Psoas muscle (tissue), 8 donors: ENCODE data around the gene FHAD1. TPM values are rescaled to one million over a fixed set of nuclear protein-coding genes. Genes with fewer than 3 reads are reported as not detected.

Experiments
- ATAC-seq, 4 donors: fragments of 200-7000 bp; cut with Tn5 transposase; one replicate each; pipeline ENCODE4 v1.9.1; 2020; ENCODE audit warnings: moderate library complexity in 3 of 4, mild to moderate bottlenecking in 2 of 4
- DNase-seq, 2 donors: peaks; one replicate each; pipeline ENCODE4 v3.0.0-alpha.2; 2020
- H3K27ac ChIP-seq: fragments of 200-600 bp; one replicate; pipeline ENCODE4 v1.8.0; 2022
- H3K27me3 ChIP-seq, 3 donors: fragments of 200-600 bp in 1 of 3; one replicate each; pipeline versions ENCODE4 v1.6.1 to v1.8.0; 2013 to 2022; ENCODE audit warnings: low read length in 2 of 3, mild to moderate bottlenecking in 2 of 3, moderate library complexity in 1 of 3; ENCODE audit not compliant: insufficient read depth in 3 of 3
- H3K36me3 ChIP-seq, 2 donors: fragments of 200-600 bp in 1 of 2; one replicate each; pipeline versions ENCODE4 v1.6.1 to v1.8.0; 2013 to 2022; ENCODE audit warnings: low read depth in 1 of 2, mild to moderate bottlenecking in 1 of 2, moderate library complexity in 1 of 2; ENCODE audit not compliant: insufficient read depth in 1 of 2
- H3K4me1 ChIP-seq: fragments of 200-600 bp; one replicate; pipeline ENCODE4 v1.8.0; 2022
- H3K4me3 ChIP-seq: fragments of 200-600 bp; one replicate; pipeline ENCODE4 v1.8.0; 2022; ENCODE audit warnings: mild to moderate bottlenecking
- H3K9me3 ChIP-seq: fragments of 200-600 bp; one replicate; pipeline ENCODE4 v1.8.0; 2022
- WGBS, 3 donors: extraction: QIAGEN DNeasy Blood & Tissue Kit; methylation state at CpG; one replicate each; pipeline versions ENCODE4 v1.1.6 to v1.1.7; 2013; 5-methylcytosine and 5-hydroxymethylcytosine counted together
- intact Hi-C, 2 donors: fragments of 100-400 bp; cut with DNase I; formaldehyde crosslinking; loops; one replicate each; pipeline versions ENCODE4 v1.11.0 to v1.14.2; 2022
- polyA plus RNA-seq, 3 donors: library from polyadenylated mRNA; stranded (reverse); fragments of 200-250 nt; gene quantifications; one replicate each; pipeline ENCODE4 v1.2.3, GENCODE V29; 2013
- total RNA-seq, 4 donors: library from RNA; stranded (reverse); fragmentation: NEBNext Ultra II Directional in 2 of 4; extraction: Animal tissue kit (Norgen Biotek cat#: 25700) in 2 of 4; gene quantifications; one replicate each; pipeline versions ENCODE4 v1.2.1 to v1.2.4, GENCODE V29; 2021 to 2023
- TF ChIP-seq, protein P1 (sequence below): fragments of 200-600 bp; IDR thresholded peaks from one replicate; pipeline ENCODE4 v1.8.0; 2022; ENCODE audit warnings: antibody characterized with exemption
- donor health status: healthy with polysubstance abuse.
- donor health status: DM: no; HTN: no; CAD: no; lungs with moderate emphysema.
- donor health status: Bipolar disorder and iron deficiency.
- donor health status: healthy.
- donor health status: DM: yes; HTN: yes; CAD: no.
- donor health status: DM: no; HTN: no; CAD: no.
- donor health status: DM: no; HTN: no; CAD: no.
- donor health status: DM: yes; HTN: yes; CAD: no.

FHAD1 gene
- total and polyA plus RNA-seq, 7 donors = 0.03 to 0.24 (median 0.06) TPM; not detected in 4

DNA sequence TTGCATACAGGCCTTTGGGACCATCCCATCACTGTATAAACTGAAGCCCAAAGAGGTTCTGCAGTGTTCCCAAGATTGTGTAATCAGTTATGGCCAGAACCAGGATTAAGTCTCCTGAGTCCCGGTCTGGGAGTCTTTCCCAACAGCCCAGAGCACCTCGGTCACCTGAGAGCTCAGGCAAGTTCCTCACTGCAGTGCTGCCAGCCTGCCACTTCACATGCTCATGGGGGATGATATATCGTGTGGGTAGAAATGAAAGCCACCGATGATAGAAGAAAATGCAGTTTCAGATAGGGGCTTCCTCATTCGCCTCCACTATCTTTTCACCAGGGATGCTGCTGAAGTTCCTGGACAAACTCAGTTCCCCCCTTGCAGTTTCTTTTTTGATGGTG lies 30.4 kb downstream of the FHAD1 start:
- WGBS, 3 donors = 77 to 88% (median 84%) methylated on average over 5 of the region's 5 CpGs
- intact Hi-C loops = loop anchor here in 1 of 2 donors (10.0 kb wide), 1 partner anchor 153 kb away; no protein-coding TSS in a partner anchor
- TF ChIP-seq, protein P1, sequence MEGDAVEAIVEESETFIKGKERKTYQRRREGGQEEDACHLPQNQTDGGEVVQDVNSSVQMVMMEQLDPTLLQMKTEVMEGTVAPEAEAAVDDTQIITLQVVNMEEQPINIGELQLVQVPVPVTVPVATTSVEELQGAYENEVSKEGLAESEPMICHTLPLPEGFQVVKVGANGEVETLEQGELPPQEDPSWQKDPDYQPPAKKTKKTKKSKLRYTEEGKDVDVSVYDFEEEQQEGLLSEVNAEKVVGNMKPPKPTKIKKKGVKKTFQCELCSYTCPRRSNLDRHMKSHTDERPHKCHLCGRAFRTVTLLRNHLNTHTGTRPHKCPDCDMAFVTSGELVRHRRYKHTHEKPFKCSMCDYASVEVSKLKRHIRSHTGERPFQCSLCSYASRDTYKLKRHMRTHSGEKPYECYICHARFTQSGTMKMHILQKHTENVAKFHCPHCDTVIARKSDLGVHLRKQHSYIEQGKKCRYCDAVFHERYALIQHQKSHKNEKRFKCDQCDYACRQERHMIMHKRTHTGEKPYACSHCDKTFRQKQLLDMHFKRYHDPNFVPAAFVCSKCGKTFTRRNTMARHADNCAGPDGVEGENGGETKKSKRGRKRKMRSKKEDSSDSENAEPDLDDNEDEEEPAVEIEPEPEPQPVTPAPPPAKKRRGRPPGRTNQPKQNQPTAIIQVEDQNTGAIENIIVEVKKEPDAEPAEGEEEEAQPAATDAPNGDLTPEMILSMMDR = no peak

DNA sequence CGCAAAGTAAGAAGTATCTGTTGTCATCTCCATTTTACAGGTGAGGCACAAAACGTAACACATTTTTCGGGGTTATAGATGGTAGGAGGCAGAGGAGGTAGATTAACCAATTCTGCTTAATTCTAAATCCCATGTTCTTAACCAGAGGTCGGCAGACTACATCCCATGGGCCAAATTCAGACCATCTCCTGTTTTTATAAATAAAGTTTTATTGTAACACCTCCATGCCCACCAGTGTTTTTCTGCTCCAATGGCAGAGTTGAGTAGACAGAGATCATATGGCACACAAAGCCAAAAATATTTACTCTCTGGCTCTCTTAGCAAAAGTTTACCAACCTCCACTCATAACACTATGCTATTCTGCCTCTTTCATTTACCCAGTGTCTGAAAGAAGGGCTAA lies 30.9 kb downstream of the FHAD1 start:
- H3K36me3 ChIP-seq = no peaks in the 10 kb centered on the region
- ATAC-seq = no peak
- no peaks in the 10 kb centered on the region for H3K4me1 ChIP-seq
- H3K27me3 ChIP-seq = peaks cover 0 to 39% (median 0%) of the 10 kb centered on the region in 3 donors
- WGBS, 3 donors = 91 to 97% (median 92%) methylated on average over 4 of the region's 4 CpGs
- no peak for DNase-seq
- intact Hi-C loops = loop anchor here in 1 of 2 donors (10.0 kb wide), 1 partner anchor 153 kb away; no protein-coding TSS in a partner anchor
- TF ChIP-seq, protein P1 = no peak
- no peak overlapping the region for H3K4me3 ChIP-seq
- no peaks in the 10 kb centered on the region for H3K9me3 ChIP-seq
- H3K27ac ChIP-seq = no peak overlapping the region

More for the DNA sequence above, 30.4 kb downstream of the FHAD1 start:
- Histone ChIP-seq H3K4me3 (no peak overlapping the region), H3K36me3 (no peaks in the 10 kb centered on the region), H3K9me3 (no peaks in the 10 kb centered on the region), H3K27ac (no peak overlapping the region), H3K4me1 (no peaks in the 10 kb centered on the region), H3K27me3 (peaks cover 0 to 42% (median 0%) of the 10 kb centered on the region in 3 donors)
- DNase-seq (no peak), ATAC-seq (no peak)

DNA sequence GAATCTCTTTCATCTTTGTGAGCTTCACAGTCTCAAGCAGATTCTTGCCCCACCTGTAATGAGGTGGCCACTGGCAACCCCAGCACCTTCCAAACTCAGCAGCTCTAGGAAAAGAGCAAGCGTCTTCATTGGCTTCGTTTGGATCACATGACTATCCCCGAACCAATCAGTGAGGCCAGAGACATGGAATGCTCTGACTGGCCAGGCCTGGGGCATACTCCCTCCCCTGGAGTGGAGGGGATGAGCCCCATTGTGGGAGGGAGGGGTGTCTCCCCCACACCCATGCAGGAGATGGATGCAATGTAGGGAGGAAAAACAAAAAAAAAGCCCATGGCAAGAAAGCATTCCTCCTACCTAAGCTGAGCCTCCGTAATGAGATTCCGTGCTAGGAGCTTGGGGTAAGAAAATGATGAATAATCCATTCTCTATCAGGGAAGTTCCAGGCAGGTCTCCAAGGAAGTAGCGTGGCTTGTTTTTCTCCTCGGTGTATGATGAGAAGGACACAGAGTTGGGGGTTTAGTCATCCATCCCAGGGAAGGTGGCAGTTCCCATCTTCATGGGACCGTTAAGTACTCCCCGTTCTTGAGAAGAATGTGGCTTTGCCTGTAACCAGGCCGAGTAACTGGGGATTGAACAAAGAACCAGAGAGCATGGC lies 32.7 kb downstream of the FHAD1 start:
- no peak overlapping the region for H3K4me3 ChIP-seq
- intact Hi-C loops = loop anchor here in 1 of 2 donors (10.0 kb wide), 1 partner anchor 155 kb away; no protein-coding TSS in a partner anchor
- H3K27ac ChIP-seq = no peak overlapping the region
- DNase-seq = no peak
- TF ChIP-seq, protein P1 = no peak
- no peaks in the 10 kb centered on the region for H3K9me3 ChIP-seq
- WGBS, 3 donors = 79 to 87% (median 81%) methylated on average over 10 of the region's 10 CpGs
- no peak for ATAC-seq
- H3K4me1 ChIP-seq = no peaks in the 10 kb centered on the region
- no peaks in the 10 kb centered on the region for H3K36me3 ChIP-seq
- H3K27me3 ChIP-seq = peaks cover 0 to 27% (median 0%) of the 10 kb centered on the region in 3 donors

DNA sequence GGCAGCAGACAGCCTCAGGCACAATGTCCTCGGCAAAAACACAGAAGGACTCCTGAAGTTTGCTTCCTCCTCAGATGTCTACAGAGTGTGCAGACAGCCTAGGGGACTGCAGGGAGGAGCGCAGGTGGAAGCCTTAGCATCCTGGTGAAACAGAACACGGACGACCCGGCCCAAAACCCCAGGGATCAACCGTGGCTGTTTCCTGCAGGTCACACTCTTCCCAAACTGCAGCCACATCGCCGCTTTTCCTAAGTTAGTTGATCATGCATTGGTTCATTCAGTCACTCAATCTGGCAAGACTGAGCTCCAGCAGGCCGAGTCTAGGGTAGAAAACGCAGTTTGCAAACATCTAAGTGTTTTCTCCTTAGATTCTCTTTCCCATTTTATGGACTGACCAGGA lies 33.4 kb downstream of the FHAD1 start:
- Histone ChIP-seq H3K27me3 (peaks cover 0 to 19% (median 0%) of the 10 kb centered on the region in 3 donors), H3K9me3 (no peaks in the 10 kb centered on the region), H3K27ac (no peak overlapping the region), H3K36me3 (no peaks in the 10 kb centered on the region), H3K4me3 (no peak overlapping the region), H3K4me1 (no peaks in the 10 kb centered on the region)
- 71 to 85% (median 78%) methylated on average over 10 of the region's 10 CpGs for WGBS, 3 donors
- intact Hi-C loops = no loop called here
- no peak for ATAC-seq
- DNase-seq = no peak
- TF ChIP-seq, protein P1 = no peak
